GM21390 (cell line): ENCODE measurements around the gene ATP8B3.

ENCODE experiments used
- ATAC-seq: cut with Tn5 transposase; IDR thresholded peaks from one replicate; pipeline ENCODE4 v1.9.1; 2021; ENCODE audit not compliant: unreplicated experiment

The ATP8B3 gene

GRCh38 chr19:1746401-1747284, 65.4 kb downstream of the ATP8B3 start:
- no peak for ATAC-seq

GRCh38 chr19:1745589-1746031, 66.5 kb downstream of the ATP8B3 start:
- ATAC-seq = no peak

- ATAC-seq = no peak
Measured at GRCh38 chr19:1744822-1745563, 67.1 kb downstream of the ATP8B3 start.

- ATAC-seq = no peak
Measured at GRCh38 chr19:1744133-1744665, 67.9 kb downstream of the ATP8B3 start.

- no peak for ATAC-seq
Measured at GRCh38 chr19:1742989-1743696, 68.9 kb downstream of the ATP8B3 start.

GRCh38 chr19:1739960-1740629, 72.0 kb downstream of the ATP8B3 start:
- ATAC-seq = no peak

GRCh38 chr19:1736927-1737326, 75.1 kb downstream of the ATP8B3 start:
- ATAC-seq = no peak

GRCh38 chr19:1736280-1736679, 75.8 kb downstream of the ATP8B3 start:
- ATAC-seq = no peak

- ATAC-seq = no peak
Measured at GRCh38 chr19:1734321-1734966, 77.6 kb downstream of the ATP8B3 start.
